GM21723 (cell line): ENCODE data around the gene KCNH1.

Source experiments
- ATAC-seq: cut with Tn5 transposase; IDR thresholded peaks from one replicate; pipeline ENCODE4 v1.9.1; 2021; ENCODE audit warnings: mild to moderate bottlenecking, moderate library complexity; ENCODE audit not compliant: unreplicated experiment

KCNH1 gene

GRCh38 chr1:210657806-210658205 lies 476.1 kb downstream of the KCNH1 start:
- no peak for ATAC-seq

GRCh38 chr1:210655511-210655910 lies 478.4 kb downstream of the KCNH1 start:
- ATAC-seq, result no peak

GRCh38 chr1:210654176-210654981 lies 479.6 kb downstream of the KCNH1 start:
- no peak for ATAC-seq

GRCh38 chr1:210653771-210654170 lies 480.2 kb downstream of the KCNH1 start:
- ATAC-seq, result no peak

- no peak for ATAC-seq
Measured at GRCh38 chr1:210652329-210652954, 481.5 kb downstream of the KCNH1 start.

- no peak for ATAC-seq
Measured at GRCh38 chr1:210650403-210650802, 483.5 kb downstream of the KCNH1 start.

GRCh38 chr1:210648588-210649269 lies 485.2 kb downstream of the KCNH1 start:
- no peak for ATAC-seq

- no peak for ATAC-seq
Measured at GRCh38 chr1:210647406-210648333, 486.3 kb downstream of the KCNH1 start.

GRCh38 chr1:210646258-210646616 lies 487.7 kb downstream of the KCNH1 start:
- no peak for ATAC-seq

GRCh38 chr1:210645582-210646257 lies 488.2 kb downstream of the KCNH1 start:
- no peak for ATAC-seq

GRCh38 chr1:210641582-210641981 lies 492.4 kb downstream of the KCNH1 start:
- no peak for ATAC-seq

GRCh38 chr1:210635108-210635507 lies 498.8 kb downstream of the KCNH1 start:
- no peak for ATAC-seq

- ATAC-seq, result no peak
Measured at GRCh38 chr1:210633636-210634035, 500.3 kb downstream of the KCNH1 start.

GRCh38 chr1:210633140-210633539 lies 500.8 kb downstream of the KCNH1 start:
- ATAC-seq, result no peak

- no peak for ATAC-seq
Measured at GRCh38 chr1:210631399-210631798, 502.5 kb downstream of the KCNH1 start.

GRCh38 chr1:210629276-210629675 lies 504.7 kb downstream of the KCNH1 start:
- ATAC-seq, result no peak

- no peak for ATAC-seq
Measured at GRCh38 chr1:210627755-210628154, 506.2 kb downstream of the KCNH1 start.
